Hepatocyte (in vitro differentiated cells): ENCODE data around the gene PAK2. TPM values are rescaled to one million over a fixed set of nuclear protein-coding genes. Genes with fewer than 3 reads are reported as not detected.
"Not testable (repeated sequence)": the region's sequence is repeated elsewhere in the genome, so short reads cannot be mapped to it uniquely, and the experiment has no call there.

Experiments
- DNase-seq: peaks from one replicate; pipeline ENCODE4 v3.0.0-alpha.2; 2016; ENCODE audit warnings: low spot score
- H2AFZ ChIP-seq: fragments of 200-600 bp; sonication (generic); 2 replicates; pipeline ENCODE4 v1.6.0; 2016; ENCODE audit warnings: antibody characterized with exemption, mild to moderate bottlenecking
- H3K27ac ChIP-seq: fragments of 200-600 bp; sonication (generic); 2 replicates; pipeline ENCODE4 v1.5.1; 2016; ENCODE audit warnings: mild to moderate bottlenecking
- H3K27me3 ChIP-seq: fragments of 200-600 bp; sonication (generic); 2 replicates; pipeline ENCODE4 v1.6.1; 2016
- H3K36me3 ChIP-seq: fragments of 200-600 bp; sonication (generic); replicated peaks from 2 replicates; pipeline ENCODE4 v1.5.1; 2016; ENCODE audit warnings: low read depth; ENCODE audit not compliant: insufficient read depth
- H3K4me1 ChIP-seq: fragments of 200-600 bp; sonication (generic); 2 replicates; pipeline ENCODE4 v1.5.1; 2016; ENCODE audit warnings: mild to moderate bottlenecking, moderate library complexity; ENCODE audit not compliant: insufficient read depth
- H3K4me2 ChIP-seq: fragments of 200-600 bp; sonication (generic); 2 replicates; pipeline ENCODE4 v1.6.0; 2016
- H3K4me3 ChIP-seq: fragments of 200-600 bp; sonication (generic); 2 replicates; pipeline ENCODE4 v1.5.1; 2016; ENCODE audit warnings: mild to moderate bottlenecking
- H3K79me2 ChIP-seq: fragments of 200-600 bp; sonication (generic); 2 replicates; pipeline ENCODE4 v1.6.0; 2017; ENCODE audit warnings: mild to moderate bottlenecking
- H3K9me2 ChIP-seq: fragments of 200-600 bp; sonication (generic); replicated peaks from 2 replicates; pipeline ENCODE4 v1.6.0; 2017; ENCODE audit warnings: mild to moderate bottlenecking; ENCODE audit not compliant: insufficient read depth
- H3K9me3 ChIP-seq: fragments of 200-600 bp; sonication (generic); 2 replicates; pipeline ENCODE4 v1.5.1; 2016; ENCODE audit warnings: low read depth, mild to moderate bottlenecking
- H4K20me1 ChIP-seq: fragments of 200-600 bp; sonication (generic); 2 replicates; pipeline ENCODE4 v1.6.0; 2016; ENCODE audit warnings: mild to moderate bottlenecking; ENCODE audit not compliant: insufficient read depth, poor library complexity, severe bottlenecking
- CTCF ChIP-seq: fragments of 200-600 bp; sonication (generic); IDR thresholded peaks from 2 replicates; pipeline ENCODE4 v1.5.1; 2016; ENCODE audit warnings: antibody characterized with exemption, mild to moderate bottlenecking; ENCODE audit not compliant: poor library complexity
- EZH2 ChIP-seq: fragments of 200-600 bp; sonication (generic); IDR thresholded peaks from 2 replicates; pipeline ENCODE4 v1.6.1; 2016; ENCODE audit warnings: antibody characterized with exemption, mild to moderate bottlenecking, borderline replicate concordance
- EZH2phosphoT487 ChIP-seq: fragments of 200-600 bp; sonication (generic); IDR thresholded peaks from one replicate; pipeline ENCODE4 v1.6.1; 2018; ENCODE audit warnings: antibody characterized with exemption, mild to moderate bottlenecking, low read depth, moderate library complexity; ENCODE audit not compliant: unreplicated experiment, severe bottlenecking
- WGBS: methylation state at CpG from one replicate; pipeline ENCODE4 v1.1.6; 2016; ENCODE audit warnings: low lambda C conversion rate; ENCODE audit errors: missing lambda C conversion rate; 5-methylcytosine and 5-hydroxymethylcytosine counted together
- polyA plus RNA-seq: library from polyadenylated mRNA; unstranded; fragments of >200 nt; fragmentation: Nextera tagmentation; extraction: Ambion mirVana; gene quantifications from 2 replicates; pipeline ENCODE4 v1.2.1, GENCODE V29; 2016
- total RNA-seq: library from RNA; depleted of rRNA; stranded (reverse); fragments of >200 nt; gene quantifications from 2 replicates; pipeline ENCODE4 v1.2.3, GENCODE V29; 2014

The PAK2 gene
- total and polyA plus RNA-seq, 2 experiments from 2014 or later: 26.5 to 50.9 TPM

DNA sequence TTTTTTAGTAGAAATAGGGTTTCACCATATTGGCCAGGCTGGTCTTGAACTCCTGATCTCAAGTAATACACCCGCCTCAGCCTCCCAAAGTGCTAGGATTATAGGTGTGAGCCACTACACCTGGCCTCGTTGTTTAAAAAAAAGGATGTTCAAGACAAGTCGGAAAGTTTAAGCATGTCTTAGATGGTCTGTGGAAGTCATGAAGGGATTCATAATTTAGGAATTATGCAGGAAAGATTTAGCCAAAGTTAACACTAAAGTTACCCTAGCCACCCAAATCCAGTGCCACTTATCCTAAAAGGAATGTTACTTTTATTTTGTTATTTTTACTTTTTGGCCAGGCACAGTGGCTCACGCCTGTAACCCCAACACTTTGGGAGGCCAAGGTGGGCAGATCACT, 108.7 kb downstream of the PAK2 start:
- DNase-seq, H4K20me1 ChIP-seq, H3K4me2 ChIP-seq, H3K79me2 ChIP-seq, H2AFZ ChIP-seq, H3K4me3 ChIP-seq, H3K36me3 ChIP-seq, H3K27ac ChIP-seq, H3K9me3 ChIP-seq, H3K27me3 ChIP-seq, H3K9me2 ChIP-seq, H3K4me1 ChIP-seq: not testable (repeated sequence)
- WGBS: 77% methylated on average over 4 of the region's 4 CpGs

- no peaks in the 10 kb centered on the region for H3K4me1 ChIP-seq
- H3K79me2 ChIP-seq: no peaks in the 10 kb centered on the region
- TF ChIP-seq CTCF (no peak), EZH2 (no peak), EZH2phosphoT487 (no peak)
- H3K4me2 ChIP-seq: no peak overlapping the region
- H3K36me3 ChIP-seq: no peaks in the 10 kb centered on the region
- H3K9me2 ChIP-seq: no peaks in the 10 kb centered on the region
- no peak overlapping the region for H3K27ac ChIP-seq
- H2AFZ ChIP-seq: no peak overlapping the region
- H3K4me3 ChIP-seq: no peak overlapping the region
- no peaks in the 10 kb centered on the region for H3K27me3 ChIP-seq
- DNase-seq: no peak
- no peaks in the 10 kb centered on the region for H4K20me1 ChIP-seq
- 85% methylated on average over 11 of the region's 11 CpGs for WGBS
- no peaks in the 10 kb centered on the region for H3K9me3 ChIP-seq
These were observed 109.6 kb downstream of the PAK2 start for GRCh38 chr3:196849180-196849741.

- not testable (repeated sequence) for H4K20me1 ChIP-seq, DNase-seq, H2AFZ ChIP-seq, H3K4me3 ChIP-seq, H3K4me1 ChIP-seq, H3K79me2 ChIP-seq, H3K9me2 ChIP-seq, H3K9me3 ChIP-seq, H3K27me3 ChIP-seq, H3K4me2 ChIP-seq, H3K36me3 ChIP-seq, H3K27ac ChIP-seq
- WGBS: 86% methylated on average over 8 of the region's 8 CpGs
These were observed 123.3 kb downstream of the PAK2 start for GRCh38 chr3:196863000-196863399.

DNA sequence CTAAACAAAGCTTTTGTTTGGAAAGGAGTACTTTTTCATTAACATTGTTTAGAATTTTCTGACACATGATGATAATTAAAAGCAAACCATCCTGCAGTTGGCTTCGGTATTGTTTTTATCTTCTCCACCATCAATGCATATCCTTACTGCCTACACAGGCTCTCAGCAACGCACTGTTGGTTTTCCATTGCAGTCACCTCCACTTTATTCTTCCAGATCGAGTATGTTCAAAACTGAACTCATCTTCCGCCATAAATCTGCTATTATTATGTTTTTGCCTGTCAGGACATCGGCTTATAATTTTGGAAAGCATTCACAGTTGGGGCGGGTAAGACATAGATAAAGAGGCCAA, 127.5 kb downstream of the PAK2 start:
- DNase-seq: no peak
- TF ChIP-seq EZH2phosphoT487 (no peak), EZH2 (no peak), CTCF (no peak)
- Histone ChIP-seq H3K36me3 (no peaks in the 10 kb centered on the region), H3K4me1 (peaks cover 7% of the 10 kb centered on the region), H2AFZ (peak overlapping the region; percentile 99), H3K9me2 (no peaks in the 10 kb centered on the region), H3K27me3 (no peaks in the 10 kb centered on the region), H3K27ac (peak overlapping the region; percentile 97), H3K79me2 (peaks cover 43% of the 10 kb centered on the region), H3K4me3 (peak overlapping the region; percentile 47), H3K4me2 (peak overlapping the region; percentile 86), H4K20me1 (peaks cover 29% of the 10 kb centered on the region), H3K9me3 (no peaks in the 10 kb centered on the region)
- 58% methylated on average over 6 of the region's 6 CpGs for WGBS
